Activated naive CD4-positive, alpha-beta T cell treated with anti-CD3 and anti-CD28 coated beads for 36 hours (primary cell): ENCODE data around the gene ATRX. TPM values are rescaled to one million over a fixed set of nuclear protein-coding genes. Genes with fewer than 3 reads are reported as not detected.
"Not testable (repeated sequence)": the region's sequence is repeated elsewhere in the genome, so short reads cannot be mapped to it uniquely, and the experiment has no call there.

Experiments
- CTCF ChIA-PET: fragments of 350-600 bp; sonication (Branson Sonifier 250); formaldehyde crosslinking; loops from one replicate; lab custom pipeline; 2021; ENCODE audit warnings: antibody characterized with exemption; lab: Charles Lee
- DNase-seq: peaks from one replicate; pipeline ENCODE4 v3.0.0-alpha.2; 2020
- H3K27ac Mint-ChIP-seq: one replicate; pipeline ENCODE4 v1.8.0; 2021; ENCODE audit warnings: mild to moderate bottlenecking, mixed read lengths
- H3K27me3 Mint-ChIP-seq: one replicate; pipeline ENCODE4 v1.8.0; 2021; ENCODE audit warnings: low read depth, mixed read lengths
- H3K36me3 Mint-ChIP-seq: one replicate; pipeline ENCODE4 v1.8.0; 2021; ENCODE audit warnings: low read depth, mixed read lengths
- H3K4me1 Mint-ChIP-seq: one replicate; pipeline ENCODE4 v1.8.0; 2021; ENCODE audit warnings: low read depth, mixed read lengths
- H3K4me3 Mint-ChIP-seq: one replicate; pipeline ENCODE4 v1.8.0; 2021; ENCODE audit warnings: mild to moderate bottlenecking, moderate library complexity, mixed read lengths
- H3K9me3 Mint-ChIP-seq: one replicate; pipeline ENCODE4 v1.8.0; 2021; ENCODE audit warnings: mixed read lengths
- intact Hi-C: fragments of 100-400 bp; cut with micrococcal nuclease; formaldehyde crosslinking; loops from one replicate; pipeline ENCODE4 v1.15.1; 2023
- total RNA-seq, 2 experiments: library from RNA; stranded (reverse); gene quantifications; one replicate each; pipeline ENCODE4 v1.2.3, GENCODE V29; 2021

ATRX gene
- total RNA-seq, 2 experiments from 2014 or later, result 49.2 to 49.9 TPM

- Mint-ChIP-seq H3K4me1 (no peaks in the 10 kb centered on the region), H3K27ac (no peak overlapping the region), H3K9me3 (peaks cover 18% of the 10 kb centered on the region), H3K27me3 (no peaks in the 10 kb centered on the region), H3K36me3 (peaks cover 54% of the 10 kb centered on the region), H3K4me3 (no peak overlapping the region)
- intact Hi-C loops, result no loop called here
- DNase-seq, result no peak
- CTCF ChIA-PET, result no interaction called here
These were observed 271.8 kb downstream of the ATRX start for GRCh38 chrX:77514177-77514576.

- Mint-ChIP-seq H3K9me3 (peaks cover 8% of the 10 kb centered on the region), H3K27ac (no peak overlapping the region), H3K36me3 (peaks cover 28% of the 10 kb centered on the region), H3K4me3 (no peak overlapping the region), H3K4me1 (peaks cover 5% of the 10 kb centered on the region), H3K27me3 (no peaks in the 10 kb centered on the region)
- CTCF ChIA-PET, result no interaction called here
- DNase-seq, result no peak
- intact Hi-C loops, result no loop called here
These were observed 276.0 kb downstream of the ATRX start for GRCh38 chrX:77510007-77510406.

GRCh38 chrX:77505227-77505626, 280.8 kb downstream of the ATRX start:
- no peaks in the 10 kb centered on the region for H3K9me3 Mint-ChIP-seq
- H3K36me3 Mint-ChIP-seq, result peaks cover 4% of the 10 kb centered on the region
- CTCF ChIA-PET, result interaction anchor here (1.0 kb wide), 1 partner anchor 24 kb away, joined by 4 read pairs; no protein-coding TSS in a partner anchor
- intact Hi-C loops, result loop anchor here (10.0 kb wide), 1 partner anchor 390 kb away; the partner anchor contains the start of genes COX7B and MAGT1
- H3K4me1 Mint-ChIP-seq, result peaks cover 12% of the 10 kb centered on the region
- DNase-seq, result no peak
- H3K27me3 Mint-ChIP-seq, result no peaks in the 10 kb centered on the region
- no peak overlapping the region for H3K4me3 Mint-ChIP-seq
- peak overlapping the region; percentile 56 for H3K27ac Mint-ChIP-seq

GRCh38 chrX:77502951-77503525, 283.0 kb downstream of the ATRX start:
- CTCF ChIA-PET, result no interaction called here
- Mint-ChIP-seq H3K4me1 (peaks cover 12% of the 10 kb centered on the region), H3K36me3 (no peaks in the 10 kb centered on the region), H3K4me3 (no peak overlapping the region), H3K27ac (no peak overlapping the region), H3K9me3 (no peaks in the 10 kb centered on the region), H3K27me3 (no peaks in the 10 kb centered on the region)
- no peak for DNase-seq
- intact Hi-C loops, result loop anchor here (10.0 kb wide), 1 partner anchor 392 kb away; the partner anchor contains the start of genes COX7B and MAGT1

- DNase-seq, H3K4me1 Mint-ChIP-seq, H3K27ac Mint-ChIP-seq, H3K9me3 Mint-ChIP-seq, H3K36me3 Mint-ChIP-seq, H3K27me3 Mint-ChIP-seq, H3K4me3 Mint-ChIP-seq, CTCF ChIA-PET: not testable (repeated sequence)
- intact Hi-C loops, result loop anchor here (10.0 kb wide), 1 partner anchor 395 kb away; the partner anchor contains the start of genes COX7B and MAGT1
These were observed 285.9 kb downstream of the ATRX start for GRCh38 chrX:77500164-77500563.

GRCh38 chrX:77493677-77494553, 292.1 kb downstream of the ATRX start:
- H3K36me3 Mint-ChIP-seq, result no peaks in the 10 kb centered on the region
- DNase-seq, result no peak
- intact Hi-C loops, result no loop called here

GRCh38 chrX:77484045-77484444, 302.0 kb downstream of the ATRX start:
- Mint-ChIP-seq H3K36me3 (no peaks in the 10 kb centered on the region), H3K4me3 (no peak overlapping the region), H3K4me1 (no peaks in the 10 kb centered on the region), H3K27me3 (no peaks in the 10 kb centered on the region), H3K9me3 (peaks cover 8% of the 10 kb centered on the region), H3K27ac (no peak overlapping the region)
- intact Hi-C loops, result no loop called here
- CTCF ChIA-PET, result no interaction called here
- no peak for DNase-seq

More at GRCh38 chrX:77493677-77494553, 292.1 kb downstream of the ATRX start:
- H3K4me1 Mint-ChIP-seq, result no peaks in the 10 kb centered on the region
- H3K27ac Mint-ChIP-seq, result no peak overlapping the region
- no peaks in the 10 kb centered on the region for H3K27me3 Mint-ChIP-seq
- CTCF ChIA-PET, result no interaction called here
- no peak overlapping the region for H3K4me3 Mint-ChIP-seq
- no peaks in the 10 kb centered on the region for H3K9me3 Mint-ChIP-seq

GRCh38 chrX:77455437-77455836, 330.6 kb downstream of the ATRX start:
- Mint-ChIP-seq H3K27ac (no peak overlapping the region), H3K36me3 (no peaks in the 10 kb centered on the region), H3K4me3 (no peak overlapping the region), H3K9me3 (no peaks in the 10 kb centered on the region), H3K4me1 (no peaks in the 10 kb centered on the region), H3K27me3 (no peaks in the 10 kb centered on the region)
- DNase-seq, result no peak
- CTCF ChIA-PET, result no interaction called here
- intact Hi-C loops, result no loop called here

Other genes with a start within 250 kb of the ATRX start
- 10 to 100 TPM; 31.0 to 32.4 TPM for gene MAGT1, start 109.2 kb upstream of the ATRX start, total RNA-seq
- 100 to 1,000 TPM; 363 to 367 TPM for gene COX7B, start 113.3 kb upstream of the ATRX start, total RNA-seq
- gene ATP7A, start 124.5 kb upstream of the ATRX start, total RNA-seq, result 1 to 10 TPM; 5.3 to 5.5 TPM
- gene PGAM4, start 183.4 kb upstream of the ATRX start, total RNA-seq, result 1 to 10 TPM in 1 of 2 experiments, under 1 TPM in 1; 0.86 to 1.2 TPM